ENCODE results near the gene ZNF710. TPM values are rescaled to one million over a fixed set of nuclear protein-coding genes. Genes with fewer than 3 reads are reported as not detected.
A peak's percentile ranks its signal among the peaks of the same experiment; 100 is the strongest.

Gene ZNF710
- 7.5 and 8.2 TPM in 2 replicates for total RNA-seq

GRCh38 chr15:90001062-90001682 is at the start of gene ZNF710:
Gene ZNF710 (plus strand): TSS chr15:90001324. CDS start chr15:90067138, 65,814 bp downstream.

GRCh38 chr15:90101969-90102890 is 101.1 kb downstream of the ZNF710 start, which contains the start of gene IDH2:
Gene IDH2 (minus strand): TSS chr15:90102468. CDS start chr15:90102390, 78 bp downstream.

Small RNA genes lying within 50 kb of the gene (small RNA-seq; reads per million reads assigned to genes)
- gene MIR3174: 1.3 reads per million, percentile 57 among the genes with 10 or more reads in this experiment
- not detected for gene RF00066

Other genes with a start within 250 kb of the ZNF710 start
- 0.32 and 0.78 TPM in 2 replicates for gene MESP2, start 225.0 kb upstream of the ZNF710 start, total RNA-seq
- 45.5 and 56.2 TPM in 2 replicates for gene ANPEP, start 186.5 kb upstream of the ZNF710 start, total RNA-seq
- gene AP3S2, start 107.3 kb upstream of the ZNF710 start, total RNA-seq: 61.3 and 84.5 TPM in 2 replicates
- gene ARPIN, start 88.4 kb upstream of the ZNF710 start, total RNA-seq: 17.0 and 17.2 TPM in 2 replicates
- 70.0 and 79.3 TPM in 2 replicates for gene IDH2, start 101.1 kb downstream of the ZNF710 start, total RNA-seq
- 20.0 and 21.2 TPM in 2 replicates for gene SEMA4B, start 200.0 kb downstream of the ZNF710 start, total RNA-seq
- gene CIB1, start 232.6 kb downstream of the ZNF710 start, total RNA-seq: 31.0 and 32.5 TPM in 2 replicates
- 6.4 and 10.4 TPM in 2 replicates for gene GDPGP1, start 232.9 kb downstream of the ZNF710 start, total RNA-seq
- gene TTLL13, start 248.2 kb downstream of the ZNF710 start, total RNA-seq: 0.11 and 0.13 TPM in 2 replicates

Data from articular chondrocyte of knee joint (primary cell).